Activated T-helper 1 cell treated with anti-CD3 and anti-CD28 coated beads, Interleukin-12 subunit alpha, Interleukin-12 subunit beta, Interleukin-2, Interleukin-4 antibody, amounts not matched to agents 30 ng/mL and 10 ng/mL and 1 ng/mL, durations not matched to agents 14 hours and 24 hours and 36 hours (primary cell): ENCODE data around the gene BUB3. TPM values are rescaled to one million over a fixed set of nuclear protein-coding genes. Genes with fewer than 3 reads are reported as not detected.

Experiments used
- DNase-seq: peaks from one replicate; pipeline ENCODE4 v3.0.0; 2021; ENCODE audit warnings: low spot score
- H3K27ac Mint-ChIP-seq: one replicate; pipeline ENCODE4 v1.8.0; 2021; ENCODE audit warnings: mild to moderate bottlenecking, mixed read lengths
- H3K27me3 Mint-ChIP-seq: one replicate; pipeline ENCODE4 v1.8.0; 2022; ENCODE audit warnings: mild to moderate bottlenecking, moderate library complexity, mixed read lengths; ENCODE audit not compliant: insufficient read depth
- H3K36me3 Mint-ChIP-seq: one replicate; pipeline ENCODE4 v1.8.0; 2021; ENCODE audit warnings: low read depth, mixed read lengths
- H3K4me1 Mint-ChIP-seq: one replicate; pipeline ENCODE4 v1.8.0; 2021; ENCODE audit warnings: low read depth, mixed read lengths
- H3K4me3 Mint-ChIP-seq: one replicate; pipeline ENCODE4 v1.8.0; 2021; ENCODE audit warnings: mild to moderate bottlenecking, moderate library complexity, mixed read lengths
- H3K9me3 Mint-ChIP-seq: one replicate; pipeline ENCODE4 v1.8.0; 2021; ENCODE audit warnings: mixed read lengths
- intact Hi-C: fragments of 100-400 bp; cut with micrococcal nuclease; formaldehyde crosslinking; loops from one replicate; pipeline ENCODE4 v1.15.1; 2024
- total RNA-seq: library from RNA; stranded (reverse); gene quantifications from 2 replicates; pipeline ENCODE4 v1.2.3, GENCODE V29; 2022

Gene BUB3
- total RNA-seq, 1 donor from 2014 or later, result 197 TPM

- Mint-ChIP-seq H3K4me1 (peaks cover 18% of the 10 kb centered on the region), H3K27me3 (peaks cover 75% of the 10 kb centered on the region), H3K36me3 (no peaks in the 10 kb centered on the region), H3K9me3 (no peaks in the 10 kb centered on the region), H3K27ac (peak overlapping the region; percentile 29), H3K4me3 (no peak overlapping the region)
- DNase-seq, result no peak
- intact Hi-C loops, result loop anchor here (5.0 kb wide), 1 partner anchor 1304 kb away; no protein-coding TSS in a partner anchor
These were observed 10.4 kb upstream of the BUB3 start for GRCh38 chr10:123143825-123144168.

GRCh38 chr10:123144697-123145541, 9.3 kb upstream of the BUB3 start:
- Mint-ChIP-seq H3K4me3 (no peak overlapping the region), H3K36me3 (peaks cover 4% of the 10 kb centered on the region), H3K27me3 (peaks cover 72% of the 10 kb centered on the region), H3K27ac (peak overlapping the region; percentile 79), H3K4me1 (peaks cover 24% of the 10 kb centered on the region), H3K9me3 (no peaks in the 10 kb centered on the region)
- no peak for DNase-seq
- intact Hi-C loops, result loop anchor here (5.0 kb wide), 1 partner anchor 1302 kb away; no protein-coding TSS in a partner anchor

GRCh38 chr10:123145542-123146012, 8.6 kb upstream of the BUB3 start:
- H3K27me3 Mint-ChIP-seq, result peaks cover 72% of the 10 kb centered on the region
- intact Hi-C loops, result no loop called here
- no peaks in the 10 kb centered on the region for H3K9me3 Mint-ChIP-seq
- H3K27ac Mint-ChIP-seq, result peak overlapping the region; percentile 63
- no peak for DNase-seq
- peaks cover 4% of the 10 kb centered on the region for H3K36me3 Mint-ChIP-seq
- peaks cover 29% of the 10 kb centered on the region for H3K4me1 Mint-ChIP-seq
- H3K4me3 Mint-ChIP-seq, result no peak overlapping the region

- Mint-ChIP-seq H3K27me3 (peaks cover 66% of the 10 kb centered on the region), H3K27ac (peak overlapping the region; percentile 63), H3K9me3 (no peaks in the 10 kb centered on the region), H3K36me3 (peaks cover 4% of the 10 kb centered on the region), H3K4me1 (peaks cover 36% of the 10 kb centered on the region), H3K4me3 (no peak overlapping the region)
- no peak for DNase-seq
- intact Hi-C loops, result no loop called here
These were observed 7.9 kb upstream of the BUB3 start for GRCh38 chr10:123146013-123146893.

GRCh38 chr10:123146894-123147634, 7.1 kb upstream of the BUB3 start:
- H3K9me3 Mint-ChIP-seq, result no peaks in the 10 kb centered on the region
- intact Hi-C loops, result no loop called here
- H3K27ac Mint-ChIP-seq, result peak overlapping the region; percentile 55
- H3K27me3 Mint-ChIP-seq, result peaks cover 64% of the 10 kb centered on the region
- H3K36me3 Mint-ChIP-seq, result peaks cover 4% of the 10 kb centered on the region
- H3K4me1 Mint-ChIP-seq, result peaks cover 43% of the 10 kb centered on the region
- no peak for DNase-seq
- peak overlapping the region; percentile 51 for H3K4me3 Mint-ChIP-seq

- peak within 1 kb of the TSS; percentile 78 for H3K27ac Mint-ChIP-seq
- H3K9me3 Mint-ChIP-seq, result no peaks in the 10 kb centered on the region
- H3K27me3 Mint-ChIP-seq, result peaks cover 59% of the 10 kb centered on the region
- H3K4me1 Mint-ChIP-seq, result peaks cover 43% of the 10 kb centered on the region
- H3K36me3 Mint-ChIP-seq, result peaks cover 4% of the 10 kb centered on the region
- no peak for DNase-seq
- intact Hi-C loops, result loop anchor here (1.0 kb wide), 1 partner anchor 11 kb away; no protein-coding TSS in a partner anchor
- H3K4me3 Mint-ChIP-seq, result peak within 1 kb of the TSS; percentile 57
These were observed 6.4 kb upstream of the BUB3 start, which contains the start of gene HMX2 for GRCh38 chr10:123147635-123148413. TSS of gene HMX2 (plus strand) at chr10:123148136. CDS start at chr10:123148379, 243 bp downstream.

GRCh38 chr10:123148414-123149161, 5.6 kb upstream of the BUB3 start:
- DNase-seq, result no peak
- intact Hi-C loops, result loop anchor here (1.0 kb wide), 1 partner anchor 11 kb away; no protein-coding TSS in a partner anchor
- H3K9me3 Mint-ChIP-seq, result no peaks in the 10 kb centered on the region
- peak overlapping the region; percentile 57 for H3K4me3 Mint-ChIP-seq
- peak overlapping the region; percentile 78 for H3K27ac Mint-ChIP-seq
- H3K4me1 Mint-ChIP-seq, result peaks cover 47% of the 10 kb centered on the region
- peaks cover 54% of the 10 kb centered on the region for H3K27me3 Mint-ChIP-seq
- H3K36me3 Mint-ChIP-seq, result peaks cover 4% of the 10 kb centered on the region

GRCh38 chr10:123149162-123149567, 5.0 kb upstream of the BUB3 start:
- intact Hi-C loops, result no loop called here
- peaks cover 4% of the 10 kb centered on the region for H3K36me3 Mint-ChIP-seq
- DNase-seq, result no peak
- H3K9me3 Mint-ChIP-seq, result no peaks in the 10 kb centered on the region
- peaks cover 50% of the 10 kb centered on the region for H3K4me1 Mint-ChIP-seq
- H3K27me3 Mint-ChIP-seq, result peaks cover 48% of the 10 kb centered on the region
- H3K4me3 Mint-ChIP-seq, result peak overlapping the region; percentile 57
- peak overlapping the region; percentile 78 for H3K27ac Mint-ChIP-seq

- no peak for DNase-seq
- intact Hi-C loops, result loop anchor here (5.0 to 10.0 kb wide), 4 partner anchors 1075 to 1575 kb away; partner anchors contain the start of genes ATE1 and LHPP
- H3K27me3 Mint-ChIP-seq, result peaks cover 42% of the 10 kb centered on the region
- peaks cover 44% of the 10 kb centered on the region for H3K4me1 Mint-ChIP-seq
- H3K27ac Mint-ChIP-seq, result peak overlapping the region; percentile 56
- peak overlapping the region; percentile 71 for H3K4me3 Mint-ChIP-seq
- H3K36me3 Mint-ChIP-seq, result peaks cover 5% of the 10 kb centered on the region
- H3K9me3 Mint-ChIP-seq, result no peaks in the 10 kb centered on the region
These were observed 4.5 kb upstream of the BUB3 start for GRCh38 chr10:123149568-123150270.

GRCh38 chr10:123150271-123150985, 3.8 kb upstream of the BUB3 start:
- Mint-ChIP-seq H3K9me3 (no peaks in the 10 kb centered on the region), H3K4me1 (peaks cover 37% of the 10 kb centered on the region), H3K27me3 (peaks cover 35% of the 10 kb centered on the region), H3K4me3 (peak overlapping the region; percentile 71), H3K36me3 (peaks cover 11% of the 10 kb centered on the region), H3K27ac (peak overlapping the region; percentile 56)
- DNase-seq, result no peak
- intact Hi-C loops, result loop anchor here (5.0 to 10.0 kb wide), 4 partner anchors 1074 to 1574 kb away; partner anchors contain the start of genes ATE1 and LHPP
